Neural progenitor cell (in vitro differentiated cells): Measurements from ENCODE around the gene CYFIP2. TPM values are rescaled to one million over a fixed set of nuclear protein-coding genes. Genes with fewer than 3 reads are reported as not detected.

Experiments
- DNase-seq: peaks from one replicate; pipeline ENCODE4 v3.0.0-alpha.2; 2016; ENCODE audit warnings: low spot score
- H2AFZ ChIP-seq: fragments of 200-600 bp; sonication (generic); replicated peaks from 2 replicates; pipeline ENCODE4 v1.6.1; 2016; ENCODE audit warnings: antibody characterized with exemption
- H3F3A ChIP-seq: fragments of 200-600 bp; sonication (generic); 2 replicates; pipeline ENCODE4 v1.6.1; 2016; ENCODE audit warnings: antibody characterized with exemption, low read depth
- H3K27ac ChIP-seq: fragments of 200-600 bp; sonication (generic); 2 replicates; pipeline ENCODE4 v1.5.1; 2016; ENCODE audit warnings: mild to moderate bottlenecking
- H3K27me3 ChIP-seq: fragments of 200-600 bp; sonication (generic); 2 replicates; pipeline ENCODE4 v1.6.1; 2016; ENCODE audit warnings: mild to moderate bottlenecking, moderate library complexity
- H3K36me3 ChIP-seq: fragments of 200-600 bp; sonication (generic); 2 replicates; pipeline ENCODE4 v1.5.1; 2016
- H3K4me1 ChIP-seq: fragments of 200-600 bp; sonication (generic); 2 replicates; pipeline ENCODE4 v1.6.1; 2016; ENCODE audit warnings: mixed run types
- H3K4me2 ChIP-seq: fragments of 200-600 bp; sonication (generic); 2 replicates; pipeline ENCODE4 v1.6.1; 2016
- H3K4me3 ChIP-seq: fragments of 200-600 bp; sonication (generic); 2 replicates; pipeline ENCODE4 v1.5.1; 2016
- H3K79me2 ChIP-seq: fragments of 200-600 bp; sonication (generic); 2 replicates; pipeline ENCODE4 v1.6.1; 2016; ENCODE audit warnings: low read depth
- H3K9ac ChIP-seq: fragments of 200-600 bp; sonication (generic); 2 replicates; pipeline ENCODE4 v1.6.1; 2016
- H3K9me3 ChIP-seq: fragments of 200-600 bp; sonication (generic); 2 replicates; pipeline ENCODE4 v1.5.1; 2016; ENCODE audit warnings: low read depth
- H4K20me1 ChIP-seq: fragments of 200-600 bp; sonication (generic); 2 replicates; pipeline ENCODE4 v1.6.1; 2016; ENCODE audit warnings: low read depth
- H3K27ac Mint-ChIP-seq: 3 replicates; pipeline ENCODE4 v1.8.0; 2021; ENCODE audit warnings: mixed read lengths
- H3K27me3 Mint-ChIP-seq: 2 replicates; pipeline ENCODE4 v1.8.0; 2022; ENCODE audit warnings: low read depth, mild to moderate bottlenecking, inconsistent platforms, moderate library complexity, mixed read lengths; ENCODE audit not compliant: insufficient read depth
- H3K36me3 Mint-ChIP-seq: 3 replicates; pipeline ENCODE4 v1.8.0; 2021; ENCODE audit warnings: mixed read lengths
- H3K4me1 Mint-ChIP-seq: 3 replicates; pipeline ENCODE4 v1.8.0; 2021; ENCODE audit warnings: mixed read lengths
- H3K4me3 Mint-ChIP-seq: 3 replicates; pipeline ENCODE4 v1.8.0; 2021; ENCODE audit warnings: mild to moderate bottlenecking, moderate library complexity, mixed read lengths
- H3K9me3 Mint-ChIP-seq: 3 replicates; pipeline ENCODE4 v1.8.0; 2020; ENCODE audit warnings: mixed read lengths
- EZH2 ChIP-seq: fragments of 200-600 bp; sonication (generic); IDR thresholded peaks from 2 replicates; pipeline ENCODE4 v1.6.1; 2017; ENCODE audit warnings: antibody characterized with exemption, mild to moderate bottlenecking, moderate library complexity
- EZH2phosphoT487 ChIP-seq: fragments of 200-600 bp; sonication (generic); IDR thresholded peaks from 2 replicates; pipeline ENCODE4 v1.6.1; 2017; ENCODE audit warnings: antibody characterized with exemption
- total RNA-seq: library from RNA; depleted of rRNA; stranded (reverse); fragments of >200 nt; gene quantifications from 2 replicates; pipeline ENCODE4 v1.2.3, GENCODE V29; 2015; ENCODE audit warnings: low replicate concordance
- TF ChIP-seq, protein P1 (sequence below): fragments of 200-600 bp; sonication (generic); IDR thresholded peaks from 2 replicates; pipeline ENCODE4 v1.5.1; 2017; ENCODE audit warnings: antibody characterized with exemption, mild to moderate bottlenecking

CYFIP2 gene
- total RNA-seq, 1 donor from 2014 or later, result 70.2 TPM

DNA sequence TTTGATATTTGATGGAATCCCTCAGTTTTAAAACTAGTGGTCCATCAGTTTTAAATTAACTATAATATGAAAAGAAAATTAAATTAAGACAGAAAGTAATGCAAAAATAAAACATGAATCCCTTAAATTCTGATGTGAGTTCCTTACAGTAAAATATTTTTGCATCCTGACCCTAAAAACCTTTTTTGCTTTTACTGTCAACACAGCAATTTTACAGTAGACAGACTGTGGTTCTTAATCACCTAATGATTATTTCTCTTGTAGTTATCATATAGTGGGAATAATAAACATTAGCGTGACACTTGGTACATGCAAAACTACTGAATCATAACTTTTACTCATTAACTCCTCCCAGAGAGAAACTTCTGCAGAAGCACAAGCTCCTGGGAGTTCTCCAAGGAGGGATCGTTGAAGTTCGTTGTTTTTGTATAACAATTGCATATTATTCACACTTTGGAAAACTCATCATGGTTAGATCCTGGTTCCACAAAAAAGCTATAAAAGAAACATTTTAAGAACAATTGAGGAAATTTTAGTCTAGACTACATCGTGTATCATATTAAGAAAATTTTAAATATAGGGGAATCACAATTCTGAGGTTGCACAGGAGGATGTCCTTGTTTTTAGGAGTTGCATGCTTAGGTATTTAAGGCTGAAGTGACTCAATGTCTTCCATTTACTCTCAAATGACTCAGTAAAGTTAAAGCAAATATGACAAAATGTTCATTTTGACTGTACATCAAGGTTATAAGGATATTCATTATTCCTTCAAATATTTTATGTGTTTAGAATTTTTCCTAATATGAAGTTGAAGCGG, 105.9 kb downstream of the CYFIP2 start:
- Histone ChIP-seq H3F3A (peaks cover 5% of the 10 kb centered on the region), H3K27ac (no peak overlapping the region), H3K36me3 (no peaks in the 10 kb centered on the region), H3K79me2 (no peaks in the 10 kb centered on the region), H3K9ac (no peak overlapping the region), H3K4me2 (peak overlapping the region; percentile 50), H3K9me3 (no peaks in the 10 kb centered on the region), H3K4me3 (no peak overlapping the region), H4K20me1 (no peaks in the 10 kb centered on the region), H3K4me1 (peaks cover 15% of the 10 kb centered on the region), H2AFZ (no peak overlapping the region), H3K27me3 (no peaks in the 10 kb centered on the region)
- H3K4me3 Mint-ChIP-seq, result no peak overlapping the region
- peaks cover 31% of the 10 kb centered on the region for H3K4me1 Mint-ChIP-seq
- no peaks in the 10 kb centered on the region for H3K9me3 Mint-ChIP-seq
- peaks cover 8% of the 10 kb centered on the region for H3K36me3 Mint-ChIP-seq
- no peaks in the 10 kb centered on the region for H3K27me3 Mint-ChIP-seq
- TF ChIP-seq, protein P1, sequence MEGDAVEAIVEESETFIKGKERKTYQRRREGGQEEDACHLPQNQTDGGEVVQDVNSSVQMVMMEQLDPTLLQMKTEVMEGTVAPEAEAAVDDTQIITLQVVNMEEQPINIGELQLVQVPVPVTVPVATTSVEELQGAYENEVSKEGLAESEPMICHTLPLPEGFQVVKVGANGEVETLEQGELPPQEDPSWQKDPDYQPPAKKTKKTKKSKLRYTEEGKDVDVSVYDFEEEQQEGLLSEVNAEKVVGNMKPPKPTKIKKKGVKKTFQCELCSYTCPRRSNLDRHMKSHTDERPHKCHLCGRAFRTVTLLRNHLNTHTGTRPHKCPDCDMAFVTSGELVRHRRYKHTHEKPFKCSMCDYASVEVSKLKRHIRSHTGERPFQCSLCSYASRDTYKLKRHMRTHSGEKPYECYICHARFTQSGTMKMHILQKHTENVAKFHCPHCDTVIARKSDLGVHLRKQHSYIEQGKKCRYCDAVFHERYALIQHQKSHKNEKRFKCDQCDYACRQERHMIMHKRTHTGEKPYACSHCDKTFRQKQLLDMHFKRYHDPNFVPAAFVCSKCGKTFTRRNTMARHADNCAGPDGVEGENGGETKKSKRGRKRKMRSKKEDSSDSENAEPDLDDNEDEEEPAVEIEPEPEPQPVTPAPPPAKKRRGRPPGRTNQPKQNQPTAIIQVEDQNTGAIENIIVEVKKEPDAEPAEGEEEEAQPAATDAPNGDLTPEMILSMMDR, result no peak
- TF ChIP-seq EZH2 (no peak), EZH2phosphoT487 (no peak)
- DNase-seq, result no peak
- H3K27ac Mint-ChIP-seq, result peak overlapping the region; percentile 99

DNA sequence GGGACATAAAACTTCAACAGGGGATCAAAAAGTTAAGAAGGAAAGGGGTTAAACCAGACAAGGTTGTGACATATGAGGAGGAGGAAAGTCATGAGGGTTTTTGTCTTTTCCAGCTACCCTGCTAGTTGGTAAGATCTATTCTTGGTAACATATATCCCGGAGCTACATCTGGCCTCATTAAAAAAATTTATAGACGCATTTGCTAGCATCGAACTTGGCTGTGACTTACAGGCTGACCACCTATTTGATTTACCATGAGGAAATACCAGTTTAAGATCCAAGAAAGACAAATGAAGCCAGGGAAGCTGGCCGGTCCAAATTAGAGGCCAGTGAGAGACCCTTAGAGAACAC, 106.5 kb downstream of the CYFIP2 start:
- H3K27me3 Mint-ChIP-seq, result no peaks in the 10 kb centered on the region
- no peak overlapping the region for H3K4me3 Mint-ChIP-seq
- no peak overlapping the region for H3K4me2 ChIP-seq
- peaks cover 15% of the 10 kb centered on the region for H3K4me1 ChIP-seq
- TF ChIP-seq EZH2phosphoT487, result no peak
- TF ChIP-seq, protein P1, result no peak
- no peak for TF ChIP-seq EZH2
- H3K27me3 ChIP-seq, result no peaks in the 10 kb centered on the region
- no peaks in the 10 kb centered on the region for H3K79me2 ChIP-seq
- no peak overlapping the region for H3K27ac ChIP-seq
- H3K4me1 Mint-ChIP-seq, result peaks cover 30% of the 10 kb centered on the region
- no peak overlapping the region for H3K9ac ChIP-seq
- H3K36me3 ChIP-seq, result no peaks in the 10 kb centered on the region
- H3K27ac Mint-ChIP-seq, result peak overlapping the region; percentile 43
- H3K9me3 Mint-ChIP-seq, result no peaks in the 10 kb centered on the region
- no peaks in the 10 kb centered on the region for H3K9me3 ChIP-seq
- peaks cover 13% of the 10 kb centered on the region for H3K36me3 Mint-ChIP-seq
- DNase-seq, result no peak
- peaks cover 5% of the 10 kb centered on the region for H3F3A ChIP-seq
- H3K4me3 ChIP-seq, result no peak overlapping the region
- no peak overlapping the region for H2AFZ ChIP-seq
- H4K20me1 ChIP-seq, result no peaks in the 10 kb centered on the region

GRCh38 chr5:157378509-157378908, 112.6 kb downstream of the CYFIP2 start:
- Mint-ChIP-seq H3K27me3 (no peaks in the 10 kb centered on the region), H3K36me3 (peaks cover 14% of the 10 kb centered on the region), H3K9me3 (no peaks in the 10 kb centered on the region), H3K27ac (no peak overlapping the region), H3K4me3 (no peak overlapping the region), H3K4me1 (peaks cover under 1% of the 10 kb centered on the region)
- no peak for DNase-seq
- Histone ChIP-seq H3K9ac (no peak overlapping the region), H3K4me2 (no peak overlapping the region), H3K36me3 (peaks cover 3% of the 10 kb centered on the region), H3K4me1 (no peaks in the 10 kb centered on the region), H3K9me3 (no peaks in the 10 kb centered on the region), H3K27ac (no peak overlapping the region), H4K20me1 (no peaks in the 10 kb centered on the region), H3F3A (no peaks in the 10 kb centered on the region), H3K4me3 (no peak overlapping the region), H3K27me3 (no peaks in the 10 kb centered on the region), H3K79me2 (no peaks in the 10 kb centered on the region), H2AFZ (no peak overlapping the region)
- TF ChIP-seq EZH2 (no peak), EZH2phosphoT487 (no peak)
- TF ChIP-seq, protein P1, result peak; percentile 14
